ENCODE data around the gene IRAK1.

The IRAK1 gene

DNA sequence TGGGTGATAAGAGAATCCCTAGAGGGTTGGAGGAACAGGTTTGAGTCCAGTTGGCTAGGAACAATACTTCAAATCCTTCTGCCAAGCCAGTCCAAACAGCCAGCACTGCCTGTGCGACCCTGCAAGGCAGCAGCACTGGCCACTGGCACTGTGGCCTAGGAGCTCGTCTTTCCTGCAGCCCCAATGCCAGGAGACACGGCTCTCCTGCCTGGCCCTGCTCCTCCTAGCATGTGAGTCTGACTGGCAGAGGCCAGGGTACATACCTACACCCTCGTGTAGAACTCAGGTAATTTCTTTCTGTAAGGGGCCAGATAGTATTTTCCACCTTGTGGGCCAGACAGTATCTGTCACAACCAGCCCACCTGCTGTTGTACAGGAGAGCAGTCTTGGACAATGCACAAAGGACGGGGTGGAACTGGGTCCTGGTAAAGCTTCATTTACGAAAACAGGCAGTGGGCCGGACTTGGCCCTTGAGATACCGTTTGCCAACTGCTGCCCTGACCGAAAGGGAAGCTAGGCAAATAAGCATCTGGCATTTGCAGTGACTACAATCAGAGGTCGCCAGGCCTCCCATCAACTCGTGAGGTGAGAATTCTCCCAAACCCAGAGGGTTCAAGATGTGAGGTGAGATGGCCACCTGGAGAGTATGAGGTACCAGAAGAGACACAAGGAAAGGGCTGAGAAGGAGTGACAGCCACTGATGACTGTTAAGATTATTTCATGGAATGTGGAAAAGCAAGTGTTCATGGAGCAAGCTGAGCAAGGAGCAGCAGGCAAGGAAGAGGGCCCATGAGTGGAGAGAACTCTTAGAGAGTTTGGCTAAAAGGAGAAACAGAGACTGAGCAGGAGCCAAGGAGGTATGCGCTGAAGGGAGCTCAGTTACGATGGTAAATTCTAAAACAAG is 29.8 kb upstream of the IRAK1 start:
- TF ChIP-seq, protein P1, sequence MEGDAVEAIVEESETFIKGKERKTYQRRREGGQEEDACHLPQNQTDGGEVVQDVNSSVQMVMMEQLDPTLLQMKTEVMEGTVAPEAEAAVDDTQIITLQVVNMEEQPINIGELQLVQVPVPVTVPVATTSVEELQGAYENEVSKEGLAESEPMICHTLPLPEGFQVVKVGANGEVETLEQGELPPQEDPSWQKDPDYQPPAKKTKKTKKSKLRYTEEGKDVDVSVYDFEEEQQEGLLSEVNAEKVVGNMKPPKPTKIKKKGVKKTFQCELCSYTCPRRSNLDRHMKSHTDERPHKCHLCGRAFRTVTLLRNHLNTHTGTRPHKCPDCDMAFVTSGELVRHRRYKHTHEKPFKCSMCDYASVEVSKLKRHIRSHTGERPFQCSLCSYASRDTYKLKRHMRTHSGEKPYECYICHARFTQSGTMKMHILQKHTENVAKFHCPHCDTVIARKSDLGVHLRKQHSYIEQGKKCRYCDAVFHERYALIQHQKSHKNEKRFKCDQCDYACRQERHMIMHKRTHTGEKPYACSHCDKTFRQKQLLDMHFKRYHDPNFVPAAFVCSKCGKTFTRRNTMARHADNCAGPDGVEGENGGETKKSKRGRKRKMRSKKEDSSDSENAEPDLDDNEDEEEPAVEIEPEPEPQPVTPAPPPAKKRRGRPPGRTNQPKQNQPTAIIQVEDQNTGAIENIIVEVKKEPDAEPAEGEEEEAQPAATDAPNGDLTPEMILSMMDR (IDR thresholded peaks at IDR 0.05; ENCODE audit: low read depth, low read length, missing control alignments), result no peak
- H3K4me3 ChIP-seq (ENCODE audit: low read depth, low read length), result no peak overlapping the region
- DNase-seq (ENCODE audit: low read depth), result no peak

DNA sequence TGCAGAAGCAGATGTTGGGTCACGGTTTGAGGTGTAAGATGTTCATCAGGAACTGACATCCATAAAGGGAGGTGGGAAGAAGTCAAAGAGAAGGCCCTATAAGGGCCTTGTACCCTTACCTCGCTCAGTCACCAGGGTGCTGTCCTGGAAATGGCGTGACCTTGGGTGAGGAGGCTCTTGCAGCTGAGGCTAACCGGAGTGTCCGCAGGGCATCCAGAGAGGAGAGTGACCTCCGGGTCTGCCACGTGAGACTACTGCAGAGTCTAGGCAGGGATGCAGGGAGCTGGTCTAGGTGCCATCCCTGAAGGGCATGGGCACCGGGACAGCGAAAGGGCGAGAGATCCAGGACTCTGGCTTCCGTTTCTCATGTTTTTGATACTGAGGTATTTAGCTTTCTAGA is 28.7 kb upstream of the IRAK1 start:
- DNase-seq (ENCODE audit: low read depth), result no peak
- no peak overlapping the region for H3K4me3 ChIP-seq (ENCODE audit: low read depth, low read length)
- TF ChIP-seq, protein P1 (IDR thresholded peaks at IDR 0.05; ENCODE audit: low read depth, low read length, missing control alignments), result no peak

DNA sequence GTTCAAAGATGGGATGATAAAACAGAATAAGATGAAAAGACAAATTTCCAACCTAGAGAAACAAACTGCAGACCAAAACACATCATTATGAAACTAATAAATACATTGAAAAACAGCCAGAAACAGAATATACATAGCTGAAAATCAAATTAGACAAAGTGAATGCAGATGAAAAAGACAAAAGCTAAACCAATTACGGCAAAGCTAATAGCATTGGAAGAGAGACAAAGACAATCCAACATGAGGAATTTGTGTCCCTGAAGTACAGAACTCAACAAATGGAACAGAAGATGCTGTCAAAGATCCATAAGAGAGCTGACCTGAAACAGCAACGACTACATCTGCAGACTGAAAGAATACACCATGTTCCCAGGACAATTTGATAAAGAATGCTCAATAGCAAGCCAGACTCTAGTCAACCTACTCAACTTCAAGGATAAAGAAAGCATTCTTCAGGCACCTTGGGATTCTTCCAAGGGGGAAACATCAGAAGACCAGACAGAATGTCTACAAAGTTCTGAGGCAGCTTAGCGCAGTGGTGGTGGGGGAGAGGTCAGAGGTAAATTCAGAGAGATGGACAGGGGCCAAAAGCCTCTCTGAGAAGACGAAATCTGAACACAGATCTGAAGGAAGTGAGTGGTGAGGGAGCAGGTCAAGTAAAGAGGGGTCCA is 27.4 kb upstream of the IRAK1 start:
- TF ChIP-seq, protein P1 (IDR thresholded peaks at IDR 0.05; ENCODE audit: low read depth, low read length, missing control alignments), result no peak
- no peak overlapping the region for H3K4me3 ChIP-seq (ENCODE audit: low read depth, low read length)
- no peak for DNase-seq (ENCODE audit: low read depth)

DNA sequence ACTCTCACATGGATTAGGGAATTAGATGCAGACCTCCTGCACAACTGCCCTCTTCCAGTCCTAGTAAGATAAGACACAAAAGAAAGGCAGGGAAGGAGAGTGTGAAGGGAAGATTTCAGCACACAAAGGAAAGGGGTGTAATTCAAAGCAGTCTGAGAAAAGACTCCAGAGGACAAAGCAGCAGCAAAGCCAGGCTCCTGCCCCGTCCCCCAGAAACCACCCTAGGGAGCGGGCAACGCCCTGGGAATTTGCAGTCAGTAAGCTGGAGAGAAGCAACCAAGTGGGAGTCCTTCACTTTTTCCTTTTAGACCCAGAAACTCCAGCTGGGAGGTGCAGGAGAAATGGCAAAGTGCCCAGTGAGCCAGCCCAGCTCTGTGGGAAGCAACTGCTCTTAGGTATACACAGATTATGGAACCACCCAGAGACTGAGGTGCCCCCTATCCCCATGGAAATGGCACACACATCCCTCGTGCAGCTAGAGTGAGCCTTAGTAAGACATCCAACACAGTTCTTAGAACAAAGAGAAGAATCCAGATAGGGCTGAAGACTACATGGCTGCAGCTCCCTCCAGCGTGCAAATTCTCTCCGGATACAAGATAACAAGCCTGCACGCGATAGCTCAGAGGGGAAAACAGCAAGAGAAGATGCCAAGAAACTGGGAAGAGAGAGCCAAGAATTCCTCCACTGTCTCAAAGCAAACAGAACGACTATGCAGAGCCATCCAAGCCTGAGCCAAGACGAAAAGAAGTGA is 26.5 kb upstream of the IRAK1 start:
- DNase-seq (ENCODE audit: low read depth), result no peak
- TF ChIP-seq, protein P1 (IDR thresholded peaks at IDR 0.05; ENCODE audit: low read depth, low read length, missing control alignments), result no peak
- H3K4me3 ChIP-seq (ENCODE audit: low read depth, low read length), result no peak overlapping the region

DNA sequence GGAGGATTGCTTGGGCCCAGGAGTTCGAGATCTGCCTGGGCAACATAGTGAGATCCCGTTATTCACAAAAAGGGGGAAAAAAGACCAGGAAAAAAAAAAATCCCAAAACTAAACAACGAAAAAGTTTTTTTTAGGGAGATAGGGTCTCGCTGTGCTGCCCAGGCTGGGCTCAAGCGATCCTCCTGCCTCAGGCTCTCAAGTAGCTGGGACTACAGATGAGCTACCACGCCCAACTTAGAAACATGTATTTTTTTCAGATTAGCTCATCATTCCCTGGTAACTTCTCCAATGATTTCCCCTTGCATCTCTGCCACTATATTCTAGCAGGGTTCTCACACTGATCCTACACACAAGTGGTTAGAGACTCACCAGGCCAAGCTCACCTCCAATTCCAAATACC is 24.4 kb upstream of the IRAK1 start:
- H3K4me3 ChIP-seq (ENCODE audit: low read depth, low read length), result no peak overlapping the region
- DNase-seq (ENCODE audit: low read depth), result no peak
- TF ChIP-seq, protein P1 (IDR thresholded peaks at IDR 0.05; ENCODE audit: low read depth, low read length, missing control alignments), result no peak

DNA sequence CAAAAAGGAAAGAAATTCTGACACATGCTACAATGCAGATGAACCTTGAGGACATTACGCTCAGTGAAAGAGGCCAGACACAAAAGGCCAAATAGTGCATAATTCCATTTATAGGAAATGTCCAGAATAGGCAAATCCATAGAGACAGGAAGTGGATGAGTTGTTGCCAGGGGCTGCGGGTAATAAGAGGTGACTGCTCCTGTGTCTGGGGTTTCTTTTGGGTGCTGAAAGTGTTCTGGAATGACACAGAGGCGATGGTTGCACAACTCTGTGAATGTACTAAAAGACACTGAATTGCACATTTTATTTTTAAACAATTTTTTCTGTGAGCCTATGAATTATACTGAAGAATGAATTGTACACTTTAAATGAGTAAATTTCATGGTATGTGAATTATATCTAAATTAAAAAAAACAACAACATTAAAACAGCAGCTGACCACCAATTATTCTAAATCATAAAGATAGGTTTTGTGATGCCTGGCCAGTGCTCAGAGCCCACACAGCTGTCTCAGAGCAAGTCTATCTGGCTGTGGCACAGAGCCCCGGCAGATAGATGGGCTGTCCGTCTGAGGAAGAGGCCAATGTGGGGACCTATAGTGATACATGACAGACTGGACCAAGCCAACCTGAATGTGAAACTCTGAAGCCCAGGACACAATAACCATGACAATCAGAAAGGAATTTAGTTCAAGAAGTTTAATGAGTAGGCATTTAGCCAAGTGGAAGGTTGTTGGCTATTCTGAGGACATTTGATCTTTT is 23.5 kb upstream of the IRAK1 start:
- TF ChIP-seq, protein P1 (IDR thresholded peaks at IDR 0.05; ENCODE audit: low read depth, low read length, missing control alignments), result no peak
- DNase-seq (ENCODE audit: low read depth), result no peak
- H3K4me3 ChIP-seq (ENCODE audit: low read depth, low read length), result no peak overlapping the region
